SK-N-MC (cell line): Measurements from ENCODE around the gene EIF3J.

Experiments
- EZH2 ChIP-seq: fragments of 200-600 bp; sonication (generic); IDR thresholded peaks from one replicate; pipeline ENCODE4 v1.6.1; 2017; ENCODE audit warnings: antibody characterized with exemption
- FOXP2 ChIP-seq: optimal IDR thresholded peaks from 2 replicates; pipeline ENCODE3; 2011; ENCODE audit warnings: mild to moderate bottlenecking, moderate library complexity; ENCODE audit not compliant: insufficient read depth; ENCODE audit errors: extremely low read length, control extremely low read depth
- POLR2AphosphoS5 ChIP-seq: IDR thresholded peaks from 2 replicates; pipeline ENCODE4 v1.6.1; 2012; ENCODE audit warnings: mild to moderate bottlenecking, low read depth, low read length, borderline replicate concordance

GRCh38 chr15:44598892-44599291, 61.9 kb downstream of the EIF3J start:
- TF ChIP-seq POLR2AphosphoS5 (no peak), EZH2 (no peak), FOXP2 (no peak)
